Keratinocyte (primary cell): ENCODE results near the gene MTUS2. TPM values are rescaled to one million over a fixed set of nuclear protein-coding genes. Genes with fewer than 3 reads are reported as not detected.

Experiments used
- DNase-seq: peaks from one replicate; pipeline ENCODE4 v3.0.0-alpha.2; 2011; ENCODE audit warnings: low read depth, missing footprints, low spot score
- FAIRE-seq: peaks from 2 replicates; lab custom pipeline; 2011; peaks lifted over from hg19 to GRCh38; lab: Jason Lieb, UNC
- H2AFZ ChIP-seq: 2 replicates; pipeline ENCODE4 v1.6.0; 2012; ENCODE audit warnings: low read length, control low read depth, inconsistent platforms; ENCODE audit not compliant: control insufficient read depth
- H3K27ac ChIP-seq: 2 replicates; pipeline ENCODE4 v1.5.1; 2011; ENCODE audit warnings: low read length; ENCODE audit not compliant: control insufficient read depth, insufficient read depth
- H3K27me3 ChIP-seq: 3 replicates; pipeline ENCODE4 v1.6.0; 2011; ENCODE audit warnings: low read length; ENCODE audit not compliant: control insufficient read depth, insufficient read depth; ENCODE audit errors: extremely low read depth
- H3K36me3 ChIP-seq, 2 experiments: 2 replicates in 1 of 2; 3 replicates in 1 of 2; pipeline ENCODE4 v1.5.1; 2011; ENCODE audit warnings: low read length in 2 of 2, mild to moderate bottlenecking in 1 of 2; ENCODE audit not compliant: control insufficient read depth in 2 of 2, insufficient read depth in 2 of 2; ENCODE audit errors: extremely low read depth in 1 of 2
- H3K4me1 ChIP-seq: 3 replicates; pipeline ENCODE4 v1.5.1; 2011; ENCODE audit warnings: low read length; ENCODE audit not compliant: control insufficient read depth, insufficient read depth; ENCODE audit errors: extremely low read depth
- H3K4me2 ChIP-seq: 3 replicates; pipeline ENCODE4 v1.6.0; 2011; ENCODE audit warnings: low read depth, low read length; ENCODE audit not compliant: control insufficient read depth, insufficient read depth; ENCODE audit errors: extremely low read depth
- H3K4me3 ChIP-seq, 3 experiments: fragments of 200-600 bp in 1 of 3; sonication (generic) in 1 of 3; 2 replicates in 2 of 3; 3 replicates in 1 of 3; pipeline ENCODE4 v1.5.1; 2011 to 2016; ENCODE audit warnings: low read length in 3 of 3, mild to moderate bottlenecking in 3 of 3, control low read depth in 2 of 3, inconsistent platforms in 1 of 3, low read depth in 1 of 3, mixed read lengths in 1 of 3, mixed run types in 1 of 3, moderate library complexity in 1 of 3; ENCODE audit not compliant: control insufficient read depth in 2 of 3, insufficient read depth in 2 of 3; ENCODE audit errors: extremely low read depth in 1 of 3
- H3K79me2 ChIP-seq: 2 replicates; pipeline ENCODE4 v1.6.0; 2012; ENCODE audit warnings: low read length; ENCODE audit not compliant: control insufficient read depth, insufficient read depth
- H3K9ac ChIP-seq: 3 replicates; pipeline ENCODE4 v1.6.0; 2011; ENCODE audit warnings: low read length; ENCODE audit not compliant: control insufficient read depth, insufficient read depth; ENCODE audit errors: extremely low read depth
- H3K9me1 ChIP-seq: 3 replicates; pipeline ENCODE4 v1.6.0; 2011; ENCODE audit warnings: low read length; ENCODE audit not compliant: control insufficient read depth, insufficient read depth; ENCODE audit errors: extremely low read depth
- H3K9me3 ChIP-seq: 2 replicates; pipeline ENCODE4 v1.5.1; 2012; ENCODE audit warnings: low read depth, low read length; ENCODE audit not compliant: control insufficient read depth
- H4K20me1 ChIP-seq: 3 replicates; pipeline ENCODE4 v1.6.0; 2011; ENCODE audit warnings: low read length; ENCODE audit not compliant: control insufficient read depth, insufficient read depth; ENCODE audit errors: extremely low read depth
- EZH2 ChIP-seq: IDR thresholded peaks from one replicate; pipeline ENCODE4 v1.6.1; 2012; ENCODE audit warnings: inconsistent platforms, mild to moderate bottlenecking, low read length, moderate library complexity
- dilution Hi-C: fragments of 300-500 bp; cut with MboI; formaldehyde crosslinking; loops from one replicate; pipeline ENCODE4 v1.7.0; 2020; ENCODE audit warnings: low sequenced_read_pairs; ENCODE audit not compliant: extremely low pct_ligation_motif_present
- polyA plus RNA-seq, 5 experiments: library from polyadenylated mRNA; depleted of rRNA in 3 of 5; stranded (reverse) in 3 of 5; stranded (forward) in 1 of 5; unstranded in 1 of 5; fragments of >200 nt; gene quantifications; 1 replicate in 1 of 5; 2 replicates in 3 of 5; 3 replicates in 1 of 5; pipeline versions ENCODE4 v1.2.1 to v1.2.3, GENCODE V29; 2011 to 2012; ENCODE audit warnings: missing spikeins in 2 of 5, low read depth in 1 of 5, low replicate concordance in 1 of 5
- TF ChIP-seq, protein P1 (sequence below), 3 experiments: IDR thresholded peaks in 1 of 3; conservative IDR thresholded peaks in 1 of 3; optimal IDR thresholded peaks in 1 of 3; 2 replicates in 2 of 3; 3 replicates in 1 of 3; pipeline versions ENCODE3 to v1.5.1; 2011; ENCODE audit warnings: low read length in 3 of 3, mild to moderate bottlenecking in 3 of 3, moderate library complexity in 2 of 3, control low read depth in 1 of 3, inconsistent platforms in 1 of 3; ENCODE audit not compliant: insufficient read depth in 2 of 3; ENCODE audit errors: extremely low read depth in 1 of 3

The MTUS2 gene
- polyA plus RNA-seq, 1 donor (not counting 4 experiments of a cell fraction or from before 2014, with no cell fraction given) = 0.17 TPM

DNA sequence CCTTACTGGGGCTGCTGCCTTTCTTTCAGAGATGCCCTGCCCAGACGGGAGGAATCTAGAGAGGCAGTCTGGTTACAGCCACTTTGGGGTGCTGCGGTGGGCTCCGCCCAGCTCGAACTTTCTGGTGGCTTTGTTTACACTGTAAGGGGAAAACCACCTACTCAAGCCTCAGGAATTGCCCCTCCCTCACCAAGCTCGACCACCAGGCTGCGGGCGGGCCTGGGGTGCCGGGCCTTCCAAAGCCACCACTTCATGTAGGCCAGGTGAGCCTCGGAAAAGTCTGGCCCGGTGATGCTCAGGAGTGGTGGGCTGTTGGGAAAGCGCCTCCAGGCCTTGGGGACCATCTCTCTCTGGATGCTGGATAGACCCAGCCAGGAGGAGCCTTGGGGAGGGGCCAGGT is 218.6 kb downstream of the MTUS2 start:
- Histone ChIP-seq H3K27ac (no peak overlapping the region), H3K4me2 (no peak overlapping the region), H3K79me2 (no peaks in the 10 kb centered on the region), H3K27me3 (no peaks in the 10 kb centered on the region), H3K9me3 (no peaks in the 10 kb centered on the region), H2AFZ (no peak overlapping the region), H3K4me3 (no peak overlapping the region), H3K36me3 (no peaks in the 10 kb centered on the region), H4K20me1 (no peaks in the 10 kb centered on the region), H3K9me1 (no peaks in the 10 kb centered on the region), H3K9ac (no peak overlapping the region), H3K4me1 (no peaks in the 10 kb centered on the region)
- TF ChIP-seq, protein P1, sequence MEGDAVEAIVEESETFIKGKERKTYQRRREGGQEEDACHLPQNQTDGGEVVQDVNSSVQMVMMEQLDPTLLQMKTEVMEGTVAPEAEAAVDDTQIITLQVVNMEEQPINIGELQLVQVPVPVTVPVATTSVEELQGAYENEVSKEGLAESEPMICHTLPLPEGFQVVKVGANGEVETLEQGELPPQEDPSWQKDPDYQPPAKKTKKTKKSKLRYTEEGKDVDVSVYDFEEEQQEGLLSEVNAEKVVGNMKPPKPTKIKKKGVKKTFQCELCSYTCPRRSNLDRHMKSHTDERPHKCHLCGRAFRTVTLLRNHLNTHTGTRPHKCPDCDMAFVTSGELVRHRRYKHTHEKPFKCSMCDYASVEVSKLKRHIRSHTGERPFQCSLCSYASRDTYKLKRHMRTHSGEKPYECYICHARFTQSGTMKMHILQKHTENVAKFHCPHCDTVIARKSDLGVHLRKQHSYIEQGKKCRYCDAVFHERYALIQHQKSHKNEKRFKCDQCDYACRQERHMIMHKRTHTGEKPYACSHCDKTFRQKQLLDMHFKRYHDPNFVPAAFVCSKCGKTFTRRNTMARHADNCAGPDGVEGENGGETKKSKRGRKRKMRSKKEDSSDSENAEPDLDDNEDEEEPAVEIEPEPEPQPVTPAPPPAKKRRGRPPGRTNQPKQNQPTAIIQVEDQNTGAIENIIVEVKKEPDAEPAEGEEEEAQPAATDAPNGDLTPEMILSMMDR (optimal IDR thresholded peaks at IDR 0.05 in 1 of 3, IDR thresholded peaks at IDR 0.05 in 1 of 3, conservative IDR thresholded peaks at IDR 0.05 in 1 of 3; ENCODE audit: extremely low read depth in 1 of 3, insufficient read depth in 2 of 3, low read length in 3 of 3) = no peak
- no peak for TF ChIP-seq EZH2
- DNase-seq = no peak
- no peak for FAIRE-seq
- dilution Hi-C loops = no loop called here

DNA sequence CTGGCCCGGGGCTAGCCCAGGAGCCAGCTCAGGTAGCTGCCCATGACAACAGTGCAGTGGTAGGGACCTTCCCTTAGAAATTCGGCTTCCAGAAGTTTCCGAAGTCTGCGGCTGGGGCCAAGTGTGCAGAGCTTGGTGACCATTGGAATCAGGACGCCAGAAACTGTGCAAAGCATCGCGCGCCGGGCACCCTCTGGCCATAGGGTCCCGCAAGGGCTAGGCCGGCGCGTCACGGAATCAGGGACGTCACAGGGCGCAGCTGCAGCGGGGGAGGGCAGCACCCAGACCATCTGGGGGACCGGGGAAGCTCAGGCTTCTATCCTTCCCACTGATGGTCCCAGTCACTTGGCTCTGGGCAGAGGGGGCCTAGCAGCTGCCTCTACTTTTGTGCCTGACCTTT is 219.1 kb downstream of the MTUS2 start:
- Histone ChIP-seq H3K9ac (no peak overlapping the region), H3K9me1 (no peaks in the 10 kb centered on the region), H3K4me1 (no peaks in the 10 kb centered on the region), H4K20me1 (no peaks in the 10 kb centered on the region), H3K36me3 (no peaks in the 10 kb centered on the region), H3K4me2 (no peak overlapping the region), H3K79me2 (no peaks in the 10 kb centered on the region), H3K4me3 (no peak overlapping the region), H3K9me3 (no peaks in the 10 kb centered on the region), H3K27ac (no peak overlapping the region), H3K27me3 (no peaks in the 10 kb centered on the region), H2AFZ (no peak overlapping the region)
- TF ChIP-seq, protein P1 (optimal IDR thresholded peaks at IDR 0.05 in 1 of 3, IDR thresholded peaks at IDR 0.05 in 1 of 3, conservative IDR thresholded peaks at IDR 0.05 in 1 of 3; ENCODE audit: extremely low read depth in 1 of 3, insufficient read depth in 2 of 3, low read length in 3 of 3) = no peak
- TF ChIP-seq EZH2 = no peak
- FAIRE-seq = no peak
- dilution Hi-C loops = no loop called here
- no peak for DNase-seq
